ENCODE data around the gene MYO18A. TPM values are rescaled to one million over a fixed set of nuclear protein-coding genes. Genes with fewer than 3 reads are reported as not detected.

Gene MYO18A
- total RNA-seq, 1 donor from 2014 or later = 11.6 TPM

GRCh38 chr17:29110372-29110757 is 69.8 kb downstream of the MYO18A start:
- no peak overlapping the region for H3K4me3 Mint-ChIP-seq

DNA sequence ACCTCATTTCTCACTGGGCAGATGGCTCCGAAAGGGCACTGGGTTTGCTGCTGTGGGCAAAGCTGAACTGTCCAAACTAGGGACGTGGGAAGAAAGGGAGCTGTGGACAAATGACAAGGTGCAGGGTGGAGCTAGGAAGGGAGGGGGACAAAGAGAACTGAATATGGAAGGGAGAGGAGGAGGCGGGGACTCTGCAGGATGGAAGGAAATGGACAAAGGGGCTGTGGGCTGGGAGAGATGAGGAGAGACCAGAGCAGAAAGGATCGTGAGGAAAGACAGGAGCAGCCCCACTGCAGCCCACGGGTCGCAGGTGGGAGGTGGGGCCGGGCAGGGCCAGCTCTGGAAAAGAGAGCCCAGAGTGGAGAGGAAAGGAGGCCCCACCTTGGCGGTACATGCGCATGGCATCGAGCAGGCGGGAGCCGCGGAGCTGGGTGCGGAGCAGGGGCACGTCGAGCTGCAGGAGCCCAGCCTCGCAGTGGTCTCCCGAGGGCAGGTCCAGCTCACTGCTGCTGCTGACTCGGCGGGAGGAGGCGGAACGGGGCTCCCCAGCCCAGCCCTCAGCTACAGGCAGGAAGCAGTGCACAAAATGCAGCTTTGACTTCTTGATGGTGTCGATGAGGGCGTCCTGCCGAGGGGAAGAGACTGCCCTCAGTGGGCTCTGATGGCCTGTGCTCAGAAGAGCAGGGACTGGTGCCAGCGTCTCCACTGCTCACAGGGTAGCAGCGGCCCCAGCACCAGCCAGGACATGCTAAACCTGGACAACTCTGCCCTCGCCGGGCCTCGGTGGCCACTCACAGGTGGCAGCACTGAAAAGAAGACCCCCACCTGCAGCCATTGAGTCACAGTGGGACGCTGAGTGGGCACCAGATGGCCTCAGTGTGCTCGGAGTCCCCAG is 70.5 kb downstream of the MYO18A start:
- H3K4me3 Mint-ChIP-seq = no peak overlapping the region
- H3K27ac Mint-ChIP-seq = no peak overlapping the region
- H3K4me1 Mint-ChIP-seq = peaks cover 20% of the 10 kb centered on the region
- TF ChIP-seq EZH2 (IDR thresholded peaks at IDR 0.05) (no peak), EZH2phosphoT487 (IDR thresholded peaks at IDR 0.05) (no peak)
- TF ChIP-seq, protein P1, sequence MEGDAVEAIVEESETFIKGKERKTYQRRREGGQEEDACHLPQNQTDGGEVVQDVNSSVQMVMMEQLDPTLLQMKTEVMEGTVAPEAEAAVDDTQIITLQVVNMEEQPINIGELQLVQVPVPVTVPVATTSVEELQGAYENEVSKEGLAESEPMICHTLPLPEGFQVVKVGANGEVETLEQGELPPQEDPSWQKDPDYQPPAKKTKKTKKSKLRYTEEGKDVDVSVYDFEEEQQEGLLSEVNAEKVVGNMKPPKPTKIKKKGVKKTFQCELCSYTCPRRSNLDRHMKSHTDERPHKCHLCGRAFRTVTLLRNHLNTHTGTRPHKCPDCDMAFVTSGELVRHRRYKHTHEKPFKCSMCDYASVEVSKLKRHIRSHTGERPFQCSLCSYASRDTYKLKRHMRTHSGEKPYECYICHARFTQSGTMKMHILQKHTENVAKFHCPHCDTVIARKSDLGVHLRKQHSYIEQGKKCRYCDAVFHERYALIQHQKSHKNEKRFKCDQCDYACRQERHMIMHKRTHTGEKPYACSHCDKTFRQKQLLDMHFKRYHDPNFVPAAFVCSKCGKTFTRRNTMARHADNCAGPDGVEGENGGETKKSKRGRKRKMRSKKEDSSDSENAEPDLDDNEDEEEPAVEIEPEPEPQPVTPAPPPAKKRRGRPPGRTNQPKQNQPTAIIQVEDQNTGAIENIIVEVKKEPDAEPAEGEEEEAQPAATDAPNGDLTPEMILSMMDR (IDR thresholded peaks at IDR 0.05) = no peak
- H3K27me3 ChIP-seq = no peaks in the 10 kb centered on the region
- H3K79me2 ChIP-seq (ENCODE audit: low read depth) = no peaks in the 10 kb centered on the region
- peaks cover 7% of the 10 kb centered on the region for H3K36me3 Mint-ChIP-seq
- peaks cover 17% of the 10 kb centered on the region for H3K4me1 ChIP-seq
- no peaks in the 10 kb centered on the region for H3K36me3 ChIP-seq
- H3K27me3 Mint-ChIP-seq (ENCODE audit: insufficient read depth, low read depth) = no peaks in the 10 kb centered on the region
- DNase-seq (ENCODE audit: low spot score) = peak; percentile 30
- peaks cover 4% of the 10 kb centered on the region for H4K20me1 ChIP-seq (ENCODE audit: low read depth)
- H3K9me3 Mint-ChIP-seq = no peaks in the 10 kb centered on the region
- no peak overlapping the region for H3K9ac ChIP-seq
- no peak overlapping the region for H3K4me2 ChIP-seq
- peaks cover 11% of the 10 kb centered on the region for H3F3A ChIP-seq (ENCODE audit: low read depth)
- H3K9me3 ChIP-seq (ENCODE audit: low read depth) = no peaks in the 10 kb centered on the region
- H3K27ac ChIP-seq = no peak overlapping the region
- no peak overlapping the region for H3K4me3 ChIP-seq
- no peak overlapping the region for H2AFZ ChIP-seq (replicated peaks)

More at GRCh38 chr17:29110372-29110757, 69.8 kb downstream of the MYO18A start:
- H3K27ac ChIP-seq = no peak overlapping the region
- H3K27me3 Mint-ChIP-seq (ENCODE audit: insufficient read depth, low read depth) = no peaks in the 10 kb centered on the region
- H3K4me1 Mint-ChIP-seq = peaks cover 20% of the 10 kb centered on the region
- no peak overlapping the region for H3K9ac ChIP-seq
- no peaks in the 10 kb centered on the region for H3K9me3 ChIP-seq (ENCODE audit: low read depth)
- H3K9me3 Mint-ChIP-seq = no peaks in the 10 kb centered on the region
- no peak overlapping the region for H3K27ac Mint-ChIP-seq
- H3K36me3 ChIP-seq = no peaks in the 10 kb centered on the region
- no peak overlapping the region for H3K4me3 ChIP-seq
- H3K79me2 ChIP-seq (ENCODE audit: low read depth) = no peaks in the 10 kb centered on the region
- H2AFZ ChIP-seq (replicated peaks) = no peak overlapping the region
- TF ChIP-seq, protein P1 (IDR thresholded peaks at IDR 0.05) = no peak
- TF ChIP-seq EZH2phosphoT487 (IDR thresholded peaks at IDR 0.05) = no peak
- no peak for TF ChIP-seq EZH2 (IDR thresholded peaks at IDR 0.05)
- H3K27me3 ChIP-seq = no peaks in the 10 kb centered on the region
- peaks cover 17% of the 10 kb centered on the region for H3K4me1 ChIP-seq
- no peak overlapping the region for H3K4me2 ChIP-seq
- peaks cover 4% of the 10 kb centered on the region for H4K20me1 ChIP-seq (ENCODE audit: low read depth)
- no peak for DNase-seq (ENCODE audit: low spot score)
- peaks cover 6% of the 10 kb centered on the region for H3K36me3 Mint-ChIP-seq
- H3F3A ChIP-seq (ENCODE audit: low read depth) = peaks cover 11% of the 10 kb centered on the region

DNA sequence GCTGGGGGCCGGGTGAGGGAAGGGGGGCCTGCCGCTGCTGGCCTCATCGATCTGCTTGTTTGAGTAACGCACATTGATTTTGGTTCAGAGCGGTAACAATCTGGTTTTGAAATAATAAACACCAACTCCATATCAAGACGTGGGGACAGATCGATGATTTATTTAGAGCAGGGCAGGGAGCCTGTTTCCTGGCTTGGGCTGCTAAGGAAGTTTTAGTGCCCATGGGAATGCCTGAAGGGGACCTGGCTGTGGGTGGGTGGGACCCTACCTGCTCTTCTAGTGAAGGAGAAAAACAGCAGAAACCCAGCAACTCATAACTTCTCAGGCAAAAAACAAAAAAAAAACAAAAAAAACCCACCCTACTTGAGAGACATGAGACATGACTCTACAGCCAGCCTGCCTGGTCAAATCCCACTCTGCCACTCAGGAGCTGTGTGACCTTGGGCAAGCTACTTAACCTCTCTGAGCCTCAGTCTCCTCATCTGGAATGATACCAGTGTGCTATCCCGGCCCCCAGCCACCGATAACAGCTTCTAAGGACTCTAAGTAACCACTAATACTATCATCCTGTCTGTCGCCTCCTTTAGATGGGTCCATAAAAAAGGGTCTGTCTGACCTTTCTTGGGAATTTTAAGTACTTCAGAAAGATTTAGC is 71.2 kb downstream of the MYO18A start:
- peaks cover 11% of the 10 kb centered on the region for H3K36me3 Mint-ChIP-seq

More for the DNA sequence above, 71.2 kb downstream of the MYO18A start:
- Histone ChIP-seq H3K4me2 (no peak overlapping the region), H3K79me2 (ENCODE audit: low read depth) (no peaks in the 10 kb centered on the region), H3K9me3 (ENCODE audit: low read depth) (no peaks in the 10 kb centered on the region), H3K4me3 (no peak overlapping the region), H4K20me1 (ENCODE audit: low read depth) (peaks cover 4% of the 10 kb centered on the region), H3K4me1 (peaks cover 17% of the 10 kb centered on the region), H3K27ac (no peak overlapping the region), H2AFZ (replicated peaks) (no peak overlapping the region), H3F3A (ENCODE audit: low read depth) (peaks cover 11% of the 10 kb centered on the region), H3K36me3 (no peaks in the 10 kb centered on the region), H3K27me3 (no peaks in the 10 kb centered on the region), H3K9ac (no peak overlapping the region)
- no peaks in the 10 kb centered on the region for H3K9me3 Mint-ChIP-seq
- H3K4me3 Mint-ChIP-seq = no peak overlapping the region
- TF ChIP-seq EZH2phosphoT487 (IDR thresholded peaks at IDR 0.05) = no peak
- TF ChIP-seq, protein P1 (IDR thresholded peaks at IDR 0.05) = no peak
- TF ChIP-seq EZH2 (IDR thresholded peaks at IDR 0.05) = no peak
- H3K4me1 Mint-ChIP-seq = peaks cover 20% of the 10 kb centered on the region
- no peak for DNase-seq (ENCODE audit: low spot score)
- H3K27me3 Mint-ChIP-seq (ENCODE audit: insufficient read depth, low read depth) = no peaks in the 10 kb centered on the region
- H3K27ac Mint-ChIP-seq = no peak overlapping the region
